GM12878 (cell line): ENCODE data around the gene MCC. TPM values are rescaled to one million over a fixed set of nuclear protein-coding genes. Genes with fewer than 3 reads are reported as not detected.

ENCODE experiments used
- BRCA1 ChIP-seq: IDR thresholded peaks from 2 replicates; pipeline ENCODE4 v1.6.1; 2011; ENCODE audit warnings: low read depth, low read length, improper control_type of control experiment
- CREM ChIP-seq: IDR thresholded peaks from 2 replicates; pipeline ENCODE4 v1.6.1; 2014; ENCODE audit warnings: antibody characterized with exemption, low read depth
- ELK1 ChIP-seq: IDR thresholded peaks from 2 replicates; pipeline ENCODE4 v1.6.1; 2012; ENCODE audit warnings: low read depth, low read length, improper control_type of control experiment
- FOXM1 ChIP-seq: IDR thresholded peaks from 2 replicates; pipeline ENCODE4 v1.6.1; 2012; ENCODE audit warnings: low read depth, mild to moderate bottlenecking, inconsistent platforms, low read length, moderate library complexity
- IRF3 ChIP-seq: fragments of 450-650 bp; IDR thresholded peaks from 2 replicates; pipeline ENCODE4 v1.6.1; 2014; ENCODE audit warnings: mild to moderate bottlenecking
- NKRF ChIP-seq: fragments of 450-650 bp; conservative IDR thresholded peaks from 2 replicates; pipeline ENCODE4 v1.6.1; 2017; ENCODE audit warnings: mild to moderate bottlenecking, moderate library complexity
- POLR2A ChIP-seq: IDR thresholded peaks from 2 replicates; pipeline ENCODE4 v1.6.1; 2011; ENCODE audit warnings: low read depth, mild to moderate bottlenecking, low read length
- RCOR1 ChIP-seq: conservative IDR thresholded peaks from 2 replicates; pipeline ENCODE4 v1.6.1; 2012; ENCODE audit warnings: low read depth, low read length, improper control_type of control experiment
- RELA ChIP-seq: fragments of 450-650 bp; IDR thresholded peaks from 2 replicates; pipeline ENCODE4 v1.8.0; 2014; ENCODE audit warnings: borderline replicate concordance; ENCODE audit not compliant: partially characterized antibody
- SMAD1 ChIP-seq: fragments of 450-650 bp; IDR thresholded peaks from 2 replicates; pipeline ENCODE4 v1.6.1; 2018; ENCODE audit warnings: mild to moderate bottlenecking, low read depth; ENCODE audit not compliant: partially characterized antibody
- SMAD5 ChIP-seq: IDR thresholded peaks from 2 replicates; pipeline ENCODE4 v1.6.1; 2016; ENCODE audit warnings: antibody characterized with exemption, low read depth
- SMARCA5 ChIP-seq: fragments of 450-650 bp; IDR thresholded peaks from 2 replicates; pipeline ENCODE4 v1.6.1; 2017; ENCODE audit warnings: mild to moderate bottlenecking
- SREBF2 ChIP-seq: IDR thresholded peaks from 2 replicates; pipeline ENCODE4 v1.6.1; 2012; ENCODE audit warnings: mild to moderate bottlenecking, low read length
- YY1 ChIP-seq: IDR thresholded peaks from 2 replicates; pipeline ENCODE4 v1.6.1; 2011; ENCODE audit warnings: low read depth, mild to moderate bottlenecking, low read length
- ZNF687 ChIP-seq: fragments of 450-650 bp; IDR thresholded peaks from 2 replicates; pipeline ENCODE4 v1.6.1; 2017; ENCODE audit warnings: mild to moderate bottlenecking, moderate library complexity
- polyA plus RNA-seq, 11 experiments: library from polyadenylated mRNA; depleted of rRNA in 4 of 11; unstranded in 6 of 11; stranded (reverse) in 5 of 11; fragments of >200 nt; fragmentation: Nextera tagmentation in 4 of 11; fragmentation: Illumina TruSeq in 1 of 11; extraction: Ambion mirVana in 4 of 11; extraction: Trizol in 1 of 11; gene quantifications; 1 replicate in 1 of 11; 2 replicates in 10 of 11; pipeline versions ENCODE4 v1.2.1 to v1.2.3, GENCODE V29; 2011 to 2016; ENCODE audit warnings: inconsistent platforms in 2 of 11, missing spikeins in 2 of 11, low read depth in 1 of 11
- total RNA-seq, 4 experiments: library from RNA; depleted of rRNA in 3 of 4; stranded (reverse); fragments of >200 nt in 3 of 4; fragmentation: Illumina TruSeq in 1 of 4; extraction: Trizol in 1 of 4; gene quantifications; 2 replicates each; pipeline versions ENCODE4 v1.2.1 to v1.2.3, GENCODE V29; 2013 to 2021
- TF ChIP-seq, protein P1 (sequence below): fragments of 450-650 bp; IDR thresholded peaks from 2 replicates; pipeline ENCODE4 v1.6.1; 2016; ENCODE audit warnings: mild to moderate bottlenecking
- TF ChIP-seq, protein P2 (sequence below): IDR thresholded peaks from 2 replicates; pipeline ENCODE4 v1.6.1; 2012; ENCODE audit warnings: mild to moderate bottlenecking, low read depth, low read length

MCC gene
- total and polyA plus RNA-seq, 10 of the 15 experiments (the other 5 are each of a cell fraction or from before 2014, with no cell fraction given), result 0.03 to 0.86 (median 0.16) TPM

- TF ChIP-seq IRF3 (no peak), NKRF (no peak), YY1 (peak; percentile 62), SMARCA5 (no peak), POLR2A (no peak), CREM (0 out of 2 replicates have a peak, but pooled peaks have one; percentile 15), BRCA1 (no peak), FOXM1 (no peak), RCOR1 (no peak), ZNF687 (peak; percentile 18; the same call in 1 of the 2 replicates), SMAD5 (peak; percentile 40), SMAD1 (peak; percentile 49), RELA (no peak), SREBF2 (no peak), ELK1 (no peak)
- TF ChIP-seq, protein P1, sequence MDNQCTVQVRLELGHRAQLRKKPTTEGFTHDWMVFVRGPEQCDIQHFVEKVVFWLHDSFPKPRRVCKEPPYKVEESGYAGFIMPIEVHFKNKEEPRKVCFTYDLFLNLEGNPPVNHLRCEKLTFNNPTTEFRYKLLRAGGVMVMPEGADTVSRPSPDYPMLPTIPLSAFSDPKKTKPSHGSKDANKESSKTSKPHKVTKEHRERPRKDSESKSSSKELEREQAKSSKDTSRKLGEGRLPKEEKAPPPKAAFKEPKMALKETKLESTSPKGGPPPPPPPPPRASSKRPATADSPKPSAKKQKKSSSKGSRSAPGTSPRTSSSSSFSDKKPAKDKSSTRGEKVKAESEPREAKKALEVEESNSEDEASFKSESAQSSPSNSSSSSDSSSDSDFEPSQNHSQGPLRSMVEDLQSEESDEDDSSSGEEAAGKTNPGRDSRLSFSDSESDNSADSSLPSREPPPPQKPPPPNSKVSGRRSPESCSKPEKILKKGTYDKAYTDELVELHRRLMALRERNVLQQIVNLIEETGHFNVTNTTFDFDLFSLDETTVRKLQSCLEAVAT, result peak; percentile 21; the same call in 1 of the 2 replicates
- TF ChIP-seq, protein P2, sequence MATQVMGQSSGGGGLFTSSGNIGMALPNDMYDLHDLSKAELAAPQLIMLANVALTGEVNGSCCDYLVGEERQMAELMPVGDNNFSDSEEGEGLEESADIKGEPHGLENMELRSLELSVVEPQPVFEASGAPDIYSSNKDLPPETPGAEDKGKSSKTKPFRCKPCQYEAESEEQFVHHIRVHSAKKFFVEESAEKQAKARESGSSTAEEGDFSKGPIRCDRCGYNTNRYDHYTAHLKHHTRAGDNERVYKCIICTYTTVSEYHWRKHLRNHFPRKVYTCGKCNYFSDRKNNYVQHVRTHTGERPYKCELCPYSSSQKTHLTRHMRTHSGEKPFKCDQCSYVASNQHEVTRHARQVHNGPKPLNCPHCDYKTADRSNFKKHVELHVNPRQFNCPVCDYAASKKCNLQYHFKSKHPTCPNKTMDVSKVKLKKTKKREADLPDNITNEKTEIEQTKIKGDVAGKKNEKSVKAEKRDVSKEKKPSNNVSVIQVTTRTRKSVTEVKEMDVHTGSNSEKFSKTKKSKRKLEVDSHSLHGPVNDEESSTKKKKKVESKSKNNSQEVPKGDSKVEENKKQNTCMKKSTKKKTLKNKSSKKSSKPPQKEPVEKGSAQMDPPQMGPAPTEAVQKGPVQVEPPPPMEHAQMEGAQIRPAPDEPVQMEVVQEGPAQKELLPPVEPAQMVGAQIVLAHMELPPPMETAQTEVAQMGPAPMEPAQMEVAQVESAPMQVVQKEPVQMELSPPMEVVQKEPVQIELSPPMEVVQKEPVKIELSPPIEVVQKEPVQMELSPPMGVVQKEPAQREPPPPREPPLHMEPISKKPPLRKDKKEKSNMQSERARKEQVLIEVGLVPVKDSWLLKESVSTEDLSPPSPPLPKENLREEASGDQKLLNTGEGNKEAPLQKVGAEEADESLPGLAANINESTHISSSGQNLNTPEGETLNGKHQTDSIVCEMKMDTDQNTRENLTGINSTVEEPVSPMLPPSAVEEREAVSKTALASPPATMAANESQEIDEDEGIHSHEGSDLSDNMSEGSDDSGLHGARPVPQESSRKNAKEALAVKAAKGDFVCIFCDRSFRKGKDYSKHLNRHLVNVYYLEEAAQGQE, result no peak
These were observed 512.4 kb downstream of the MCC start (continued) for GRCh38 chr5:112975721-112976431.
